ENCODE data around the gene TM4SF4.

DNA sequence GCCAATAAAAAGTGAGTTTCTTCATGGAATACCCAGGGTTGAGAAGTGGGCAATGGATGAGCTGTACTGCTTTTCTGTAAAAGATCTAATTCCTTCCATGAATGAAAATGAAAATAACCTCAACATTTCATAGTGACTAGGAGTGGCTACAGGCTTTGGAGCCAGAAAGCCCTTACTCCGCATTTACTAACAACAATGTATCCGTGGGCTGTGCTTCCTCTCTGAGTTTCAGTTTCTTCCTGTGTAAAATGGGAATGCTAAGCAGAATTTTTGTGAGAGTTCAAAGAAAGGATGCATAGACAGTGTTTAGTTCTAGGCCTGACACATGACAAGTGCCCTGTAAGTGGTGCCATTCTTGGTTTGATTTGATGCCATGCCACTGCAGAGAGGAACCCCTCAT, 49.6 kb upstream of the TM4SF4 start:
- TF ChIP-seq CTCF (IDR thresholded peaks at IDR 0.05; ENCODE audit: low read depth, low read length) (no peak), EZH2phosphoT487 (IDR thresholded peaks at IDR 0.05; ENCODE audit: low read depth) (no peak)
